ENCODE data around the gene NHS.

DNA sequence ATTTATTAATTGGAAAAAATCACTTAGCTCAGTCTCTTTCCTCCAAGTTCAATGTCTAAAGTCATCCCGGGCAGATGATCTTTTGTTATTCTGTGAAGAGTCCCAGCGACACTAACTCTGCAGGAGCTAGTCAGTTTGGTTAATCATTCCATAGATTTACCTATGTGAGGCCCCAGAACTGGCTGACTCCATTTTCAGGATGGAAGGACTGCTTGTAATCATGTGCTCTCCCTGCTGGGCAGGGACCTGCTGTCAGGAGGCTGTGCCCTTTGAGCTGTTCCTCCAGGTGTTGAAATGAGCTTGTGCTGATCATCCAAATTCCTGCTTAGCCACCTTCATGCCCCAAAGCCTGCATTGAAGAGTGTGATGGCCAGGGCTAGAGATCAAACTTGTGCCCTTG lies 169.8 kb downstream of the NHS start:
- TF ChIP-seq, protein P1, sequence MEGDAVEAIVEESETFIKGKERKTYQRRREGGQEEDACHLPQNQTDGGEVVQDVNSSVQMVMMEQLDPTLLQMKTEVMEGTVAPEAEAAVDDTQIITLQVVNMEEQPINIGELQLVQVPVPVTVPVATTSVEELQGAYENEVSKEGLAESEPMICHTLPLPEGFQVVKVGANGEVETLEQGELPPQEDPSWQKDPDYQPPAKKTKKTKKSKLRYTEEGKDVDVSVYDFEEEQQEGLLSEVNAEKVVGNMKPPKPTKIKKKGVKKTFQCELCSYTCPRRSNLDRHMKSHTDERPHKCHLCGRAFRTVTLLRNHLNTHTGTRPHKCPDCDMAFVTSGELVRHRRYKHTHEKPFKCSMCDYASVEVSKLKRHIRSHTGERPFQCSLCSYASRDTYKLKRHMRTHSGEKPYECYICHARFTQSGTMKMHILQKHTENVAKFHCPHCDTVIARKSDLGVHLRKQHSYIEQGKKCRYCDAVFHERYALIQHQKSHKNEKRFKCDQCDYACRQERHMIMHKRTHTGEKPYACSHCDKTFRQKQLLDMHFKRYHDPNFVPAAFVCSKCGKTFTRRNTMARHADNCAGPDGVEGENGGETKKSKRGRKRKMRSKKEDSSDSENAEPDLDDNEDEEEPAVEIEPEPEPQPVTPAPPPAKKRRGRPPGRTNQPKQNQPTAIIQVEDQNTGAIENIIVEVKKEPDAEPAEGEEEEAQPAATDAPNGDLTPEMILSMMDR (IDR thresholded peaks at IDR 0.05) = no peak
- TF ChIP-seq POLR2A (IDR thresholded peaks at IDR 0.05) = no peak
